Head of caudate nucleus (tissue), 42 donors: ENCODE results near the gene SNTG2.
"Not testable (repeated sequence)": the region's sequence is repeated elsewhere in the genome, so short reads cannot be mapped to it uniquely, and the experiment has no call there.

Experiments used
- DNase-seq, 42 donors: peaks; one replicate each; pipeline versions ENCODE4 v3.0.0 to v3.0.0-alpha.2; 2020 to 2021; ENCODE audit warnings: mixed read lengths in 7 of 42
- intact Hi-C: fragments of 100-400 bp; cut with DNase I; formaldehyde crosslinking; loops from one replicate; pipeline ENCODE4 v1.15.0; 2022

Gene SNTG2

GRCh38 chr2:1402064-1402463, 451.4 kb downstream of the SNTG2 start:
- intact Hi-C loops = no loop called here

GRCh38 chr2:1403565-1403964, 452.9 kb downstream of the SNTG2 start:
- DNase-seq = no peak
- intact Hi-C loops = no loop called here

More at GRCh38 chr2:1402064-1402463, 451.4 kb downstream of the SNTG2 start:
- DNase-seq = no peak

GRCh38 chr2:1405124-1405523, 454.5 kb downstream of the SNTG2 start:
- DNase-seq = no peak
- intact Hi-C loops = no loop called here

- intact Hi-C loops = no loop called here
- no peak for DNase-seq
Measured at GRCh38 chr2:1405967-1406366, 455.3 kb downstream of the SNTG2 start.

GRCh38 chr2:1406434-1406833, 455.8 kb downstream of the SNTG2 start:
- no peak for DNase-seq
- intact Hi-C loops = no loop called here

- DNase-seq = peak in 26 of 42 donors; percentile 16 to 77 (median 38)
- intact Hi-C loops = no loop called here
Measured at GRCh38 chr2:1407950-1408675, 457.5 kb downstream of the SNTG2 start.

GRCh38 chr2:1413156-1413710, 462.6 kb downstream of the SNTG2 start, which contains the start of gene TPO:
Gene TPO, plus strand, starts transcription at chr2:1413463. Its CDS starts 946 bp downstream, at chr2:1414409.
- DNase-seq = no peak

GRCh38 chr2:1414121-1414520, 463.5 kb downstream of the SNTG2 start:
- no peak for DNase-seq
- intact Hi-C loops = no loop called here

More at GRCh38 chr2:1413156-1413710, 462.6 kb downstream of the SNTG2 start, which contains the start of gene TPO:
- intact Hi-C loops = no loop called here

- DNase-seq, intact Hi-C loops: not testable (repeated sequence)
Measured at GRCh38 chr2:1414901-1415300, 464.3 kb downstream of the SNTG2 start.

GRCh38 chr2:1415501-1415900, 464.9 kb downstream of the SNTG2 start:
- intact Hi-C loops = no loop called here
- no peak for DNase-seq
